ENCODE measurements around the gene NDUFA11. TPM values are rescaled to one million over a fixed set of nuclear protein-coding genes. Genes with fewer than 3 reads are reported as not detected.

Gene NDUFA11
- total RNA-seq, 5 donors from 2014 or later (not counting 1 experiment from before 2014, with no cell fraction given) = 106 to 198 (median 185) TPM

DNA sequence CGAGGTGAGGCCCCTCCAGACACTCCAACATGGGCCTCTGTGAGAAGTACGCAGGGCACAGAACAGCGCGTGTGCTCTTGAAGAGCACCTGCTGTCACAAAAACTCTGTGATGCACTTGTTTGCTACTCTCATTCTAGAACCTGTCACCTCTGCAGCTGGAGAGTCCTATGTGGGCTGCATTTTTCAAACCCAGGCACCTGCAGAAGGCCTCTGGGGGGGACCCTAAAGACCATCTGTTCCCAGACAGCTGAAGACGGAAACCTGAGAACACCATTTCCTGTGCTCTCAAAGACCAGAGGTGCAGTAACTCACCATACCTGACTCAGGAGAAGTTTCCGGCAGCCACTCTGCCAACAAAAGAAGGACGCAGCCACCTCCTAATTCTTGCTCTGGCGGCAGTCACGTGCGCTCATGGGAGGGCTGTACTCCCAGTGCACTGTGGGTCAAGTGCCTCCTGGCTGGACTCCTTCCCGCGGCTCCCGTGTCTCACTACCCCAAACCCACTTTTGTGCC lies 46.3 kb upstream of the NDUFA11 start:
- H3K36me3 Mint-ChIP-seq = peaks cover 7% of the 10 kb centered on the region
- H3K4me3 ChIP-seq (ENCODE audit: control insufficient read depth in 1 of 2, extremely low read depth in 1 of 2, low read length in 1 of 2) = peak overlapping the region in 1 of 2 donors; percentile 56
- peak in 19 of 35 experiments; percentile 8 to 59 (median 28) for DNase-seq
- H3K4me1 Mint-ChIP-seq = peaks cover 94 to 96% (median 94%) of the 10 kb centered on the region in 3 donors
- H3K27ac Mint-ChIP-seq = peak overlapping the region; percentile 96 to 98
- H3K36me3 ChIP-seq (ENCODE audit: control insufficient read depth in 2 of 2, extremely low read depth in 1 of 2, insufficient read depth in 1 of 2, low read length in 1 of 2) = peaks cover 0 to 21% of the 10 kb centered on the region in 2 donors
- peaks cover 59 to 87% of the 10 kb centered on the region in 2 experiments for H3K4me1 ChIP-seq (ENCODE audit: control insufficient read depth in 1 of 2, extremely low read depth in 1 of 2, insufficient read depth in 2 of 2, low read length in 2 of 2)
- peak; percentile 69 to 79 (median 74) for ATAC-seq (replicated peaks in 1 of 4)
- no peaks in the 10 kb centered on the region for H3K27me3 Mint-ChIP-seq
- H3K27ac ChIP-seq (ENCODE audit: low read length) = peak overlapping the region; percentile 64
- H3K27me3 ChIP-seq (replicated peaks in 1 of 2; ENCODE audit: control insufficient read depth in 2 of 2, extremely low read depth in 1 of 2, insufficient read depth in 2 of 2, low read length in 1 of 2) = no peaks in the 10 kb centered on the region
- WGBS (ENCODE audit: insufficient coverage) = 37% methylated on average over 13 of the region's 13 CpGs
- no peaks in the 10 kb centered on the region for H3K9me3 Mint-ChIP-seq
- ChIA-PET POLR2A (no interaction called here), CTCF (interaction anchor here (0.7 to 1.1 kb wide), 2 partner anchors 18 to 99 kb away, joined by 3 read pairs; no protein-coding TSS in a partner anchor)
- no peaks in the 10 kb centered on the region for H3K9me3 ChIP-seq
- H3K4me3 Mint-ChIP-seq = peak overlapping the region; percentile 46 to 86 (median 62)

GRCh38 chr19:5948752-5949564 lies 45.4 kb upstream of the NDUFA11 start:
- WGBS (ENCODE audit: insufficient coverage) = 40% methylated on average over 7 of the region's 13 CpGs
- ATAC-seq (replicated peaks in 1 of 4) (peak; percentile 21 to 47 (median 28)), DNase-seq (peak in 4 of 35 experiments; percentile 15 to 33 (median 20))
- Mint-ChIP-seq H3K36me3 (peaks cover 4% of the 10 kb centered on the region), H3K27me3 (no peaks in the 10 kb centered on the region), H3K27ac (peak overlapping the region; percentile 96 to 98), H3K4me3 (peak overlapping the region; percentile 62 to 86 (median 63)), H3K9me3 (no peaks in the 10 kb centered on the region), H3K4me1 (peaks cover 90 to 91% (median 90%) of the 10 kb centered on the region in 3 donors)
- no peaks in the 10 kb centered on the region for H3K9me3 ChIP-seq
- H3K27me3 ChIP-seq (replicated peaks in 1 of 2; ENCODE audit: control insufficient read depth in 2 of 2, extremely low read depth in 1 of 2, insufficient read depth in 2 of 2, low read length in 1 of 2) = no peaks in the 10 kb centered on the region
- peak overlapping the region in 1 of 2 donors; percentile 19 for H3K4me3 ChIP-seq (ENCODE audit: control insufficient read depth in 1 of 2, extremely low read depth in 1 of 2, low read length in 1 of 2)
- H3K36me3 ChIP-seq (ENCODE audit: control insufficient read depth in 2 of 2, extremely low read depth in 1 of 2, insufficient read depth in 1 of 2, low read length in 1 of 2) = peaks cover 0 to 23% of the 10 kb centered on the region in 2 donors
- H3K4me1 ChIP-seq (ENCODE audit: control insufficient read depth in 1 of 2, extremely low read depth in 1 of 2, insufficient read depth in 2 of 2, low read length in 2 of 2) = peaks cover 58 to 87% of the 10 kb centered on the region in 2 experiments
- POLR2A ChIA-PET = no interaction called here
- CTCF ChIA-PET = interaction anchor here in 1 of 2 donors (0.8 to 1.4 kb wide), 2 partner anchors 13 to 35 kb away, joined by 3 to 4 read pairs; no protein-coding TSS in a partner anchor
- peak overlapping the region; percentile 64 for H3K27ac ChIP-seq (ENCODE audit: low read length)

DNA sequence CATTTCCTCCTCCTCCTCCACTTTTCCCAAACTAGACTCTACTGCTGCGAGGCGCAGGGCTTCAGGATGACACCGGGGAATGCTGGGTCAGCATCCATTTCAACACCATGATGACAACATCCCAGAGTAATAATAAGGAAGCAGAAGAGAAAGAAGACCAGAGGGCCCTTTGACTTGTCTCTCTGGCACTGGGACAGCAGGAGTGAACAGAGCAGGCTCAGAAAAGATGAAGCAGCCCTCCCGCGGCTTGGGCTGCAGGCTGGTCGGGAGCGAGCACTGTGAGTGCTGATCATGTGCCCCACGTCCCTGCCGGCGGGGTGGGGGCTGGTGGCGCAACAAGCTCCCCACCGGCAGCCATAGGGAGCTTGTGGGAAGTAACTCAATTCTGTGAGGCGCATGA lies 43.8 kb upstream of the NDUFA11 start:
- Histone ChIP-seq H3K36me3 (ENCODE audit: control insufficient read depth in 2 of 2, extremely low read depth in 1 of 2, insufficient read depth in 1 of 2, low read length in 1 of 2) (peaks cover 0 to 23% of the 10 kb centered on the region in 2 donors), H3K4me1 (ENCODE audit: control insufficient read depth in 1 of 2, extremely low read depth in 1 of 2, insufficient read depth in 2 of 2, low read length in 2 of 2) (peaks cover 43 to 75% of the 10 kb centered on the region in 2 experiments), H3K9me3 (no peaks in the 10 kb centered on the region), H3K27me3 (replicated peaks in 1 of 2; ENCODE audit: control insufficient read depth in 2 of 2, extremely low read depth in 1 of 2, insufficient read depth in 2 of 2, low read length in 1 of 2) (no peaks in the 10 kb centered on the region), H3K27ac (ENCODE audit: low read length) (no peak overlapping the region), H3K4me3 (ENCODE audit: control insufficient read depth in 1 of 2, extremely low read depth in 1 of 2, low read length in 1 of 2) (no peak overlapping the region)
- WGBS (ENCODE audit: insufficient coverage) = 96% methylated on average over 9 of the region's 13 CpGs
- Mint-ChIP-seq H3K9me3 (no peaks in the 10 kb centered on the region), H3K36me3 (peaks cover 4% of the 10 kb centered on the region), H3K27ac (peak overlapping the region; percentile 96 to 98), H3K4me1 (peaks cover 75 to 85% (median 81%) of the 10 kb centered on the region in 3 donors), H3K27me3 (no peaks in the 10 kb centered on the region), H3K4me3 (peak overlapping the region in 1 of 3 donors; percentile 86)
- CTCF ChIA-PET = interaction anchor here in 1 of 2 donors (1.4 kb wide), 1 partner anchor 15 kb away, joined by 3 read pairs; no protein-coding TSS in a partner anchor
- ATAC-seq (replicated peaks in 1 of 4) = no peak
- DNase-seq = no peak
- POLR2A ChIA-PET = no interaction called here

GRCh38 chr19:5943623-5944022 lies 40.0 kb upstream of the NDUFA11 start:
- Histone ChIP-seq H3K9me3 (no peaks in the 10 kb centered on the region), H3K27ac (ENCODE audit: low read length) (no peak overlapping the region), H3K4me3 (ENCODE audit: control insufficient read depth in 1 of 2, extremely low read depth in 1 of 2, low read length in 1 of 2) (no peak overlapping the region), H3K36me3 (ENCODE audit: control insufficient read depth in 2 of 2, extremely low read depth in 1 of 2, insufficient read depth in 1 of 2, low read length in 1 of 2) (peaks cover 11 to 47% of the 10 kb centered on the region in 2 donors), H3K27me3 (replicated peaks in 1 of 2; ENCODE audit: control insufficient read depth in 2 of 2, extremely low read depth in 1 of 2, insufficient read depth in 2 of 2, low read length in 1 of 2) (no peaks in the 10 kb centered on the region), H3K4me1 (ENCODE audit: control insufficient read depth in 1 of 2, extremely low read depth in 1 of 2, insufficient read depth in 2 of 2, low read length in 2 of 2) (peaks cover 9 to 42% of the 10 kb centered on the region in 2 experiments)
- H3K36me3 Mint-ChIP-seq = peaks cover 10% of the 10 kb centered on the region
- POLR2A ChIA-PET = interaction anchor here in 1 of 2 donors (0.5 kb wide), 1 partner anchor 44 kb away, joined by 3 read pairs; no protein-coding TSS in a partner anchor
- DNase-seq (no peak), ATAC-seq (replicated peaks in 1 of 4) (no peak)
- WGBS (ENCODE audit: insufficient coverage) = 81% methylated on average over 6 of the region's 10 CpGs
- H3K4me3 Mint-ChIP-seq = no peak overlapping the region
- no peaks in the 10 kb centered on the region for H3K27me3 Mint-ChIP-seq
- no peaks in the 10 kb centered on the region for H3K9me3 Mint-ChIP-seq
- H3K4me1 Mint-ChIP-seq = peaks cover 37 to 49% (median 43%) of the 10 kb centered on the region in 3 donors
- no peak overlapping the region for H3K27ac Mint-ChIP-seq
- CTCF ChIA-PET = no interaction called here

GRCh38 chr19:5943045-5943444 lies 39.5 kb upstream of the NDUFA11 start:
- ChIA-PET CTCF (no interaction called here), POLR2A (no interaction called here)
- 100% methylated on average over 2 of the region's 10 CpGs for WGBS (ENCODE audit: insufficient coverage)
- Mint-ChIP-seq H3K4me1 (peaks cover 31 to 44% (median 38%) of the 10 kb centered on the region in 3 donors), H3K9me3 (no peaks in the 10 kb centered on the region), H3K27ac (no peak overlapping the region), H3K27me3 (no peaks in the 10 kb centered on the region), H3K36me3 (peaks cover 11% of the 10 kb centered on the region), H3K4me3 (no peak overlapping the region)
- DNase-seq (no peak), ATAC-seq (replicated peaks in 1 of 4) (no peak)
- no peak overlapping the region for H3K27ac ChIP-seq (ENCODE audit: low read length)
- no peak overlapping the region for H3K4me3 ChIP-seq (ENCODE audit: control insufficient read depth in 1 of 2, extremely low read depth in 1 of 2, low read length in 1 of 2)
- no peaks in the 10 kb centered on the region for H3K27me3 ChIP-seq (replicated peaks in 1 of 2; ENCODE audit: control insufficient read depth in 2 of 2, extremely low read depth in 1 of 2, insufficient read depth in 2 of 2, low read length in 1 of 2)
- no peaks in the 10 kb centered on the region for H3K9me3 ChIP-seq
- peaks cover 9 to 36% of the 10 kb centered on the region in 2 experiments for H3K4me1 ChIP-seq (ENCODE audit: control insufficient read depth in 1 of 2, extremely low read depth in 1 of 2, insufficient read depth in 2 of 2, low read length in 2 of 2)
- H3K36me3 ChIP-seq (ENCODE audit: control insufficient read depth in 2 of 2, extremely low read depth in 1 of 2, insufficient read depth in 1 of 2, low read length in 1 of 2) = peaks cover 11 to 48% of the 10 kb centered on the region in 2 donors

GRCh38 chr19:5941673-5942072 lies 38.1 kb upstream of the NDUFA11 start:
- no peaks in the 10 kb centered on the region for H3K27me3 ChIP-seq (replicated peaks in 1 of 2; ENCODE audit: control insufficient read depth in 2 of 2, extremely low read depth in 1 of 2, insufficient read depth in 2 of 2, low read length in 1 of 2)
- H3K4me1 ChIP-seq (ENCODE audit: control insufficient read depth in 1 of 2, extremely low read depth in 1 of 2, insufficient read depth in 2 of 2, low read length in 2 of 2) = peaks cover 0 to 23% of the 10 kb centered on the region in 2 experiments
- Mint-ChIP-seq H3K4me3 (no peak overlapping the region), H3K9me3 (no peaks in the 10 kb centered on the region), H3K4me1 (peaks cover 25 to 35% (median 28%) of the 10 kb centered on the region in 3 donors), H3K36me3 (peaks cover 21% of the 10 kb centered on the region), H3K27me3 (no peaks in the 10 kb centered on the region), H3K27ac (no peak overlapping the region)
- no peak overlapping the region for H3K4me3 ChIP-seq (ENCODE audit: control insufficient read depth in 1 of 2, extremely low read depth in 1 of 2, low read length in 1 of 2)
- ChIA-PET CTCF (no interaction called here), POLR2A (no interaction called here)
- peaks cover 11 to 57% of the 10 kb centered on the region in 2 donors for H3K36me3 ChIP-seq (ENCODE audit: control insufficient read depth in 2 of 2, extremely low read depth in 1 of 2, insufficient read depth in 1 of 2, low read length in 1 of 2)
- H3K9me3 ChIP-seq = no peaks in the 10 kb centered on the region
- DNase-seq = no peak
- 95% methylated on average over 11 of the region's 11 CpGs for WGBS (ENCODE audit: insufficient coverage)
- H3K27ac ChIP-seq (ENCODE audit: low read length) = no peak overlapping the region
- no peak for ATAC-seq (replicated peaks in 1 of 4)
